Ureter (tissue), 1 donor: ENCODE measurements around the gene CPED1. TPM values are rescaled to one million over a fixed set of nuclear protein-coding genes. Genes with fewer than 3 reads are reported as not detected.
"Not testable (repeated sequence)": the region's sequence is repeated elsewhere in the genome, so short reads cannot be mapped to it uniquely, and the experiment has no call there.

Source experiments
- DNase-seq: peaks from one replicate; pipeline ENCODE4 v3.0.0-alpha.2; 2020; ENCODE audit warnings: low spot score
- total RNA-seq: library from RNA; stranded (reverse); gene quantifications from one replicate; pipeline ENCODE4 v1.2.4, GENCODE V29; 2023
- donor health status: DM: yes; HTN: yes; CAD: no.

The CPED1 gene
- total RNA-seq, 1 donor from 2014 or later: 61.4 TPM

- no peak for DNase-seq
Measured at GRCh38 chr7:121237601-121238000, 249.1 kb downstream of the CPED1 start.

GRCh38 chr7:121244120-121244870 lies 255.8 kb downstream of the CPED1 start:
- DNase-seq: no peak

- not testable (repeated sequence) for DNase-seq
Measured at GRCh38 chr7:121251367-121251766, 262.9 kb downstream of the CPED1 start.

- DNase-seq: not testable (repeated sequence)
Measured at GRCh38 chr7:121252523-121253235, 264.2 kb downstream of the CPED1 start.

GRCh38 chr7:121259826-121260225 lies 271.3 kb downstream of the CPED1 start:
- no peak for DNase-seq

- no peak for DNase-seq
Measured at GRCh38 chr7:121261207-121261884, 272.8 kb downstream of the CPED1 start.

GRCh38 chr7:121262221-121262620 lies 273.7 kb downstream of the CPED1 start:
- DNase-seq: no peak

GRCh38 chr7:121262969-121263368 lies 274.5 kb downstream of the CPED1 start:
- no peak for DNase-seq

- DNase-seq: no peak
Measured at GRCh38 chr7:121266307-121266894, 277.9 kb downstream of the CPED1 start.

GRCh38 chr7:121267612-121268011 lies 279.1 kb downstream of the CPED1 start:
- no peak for DNase-seq

GRCh38 chr7:121269798-121270197 lies 281.3 kb downstream of the CPED1 start:
- no peak for DNase-seq

GRCh38 chr7:121271098-121271497 lies 282.6 kb downstream of the CPED1 start:
- DNase-seq: no peak

GRCh38 chr7:121271916-121272315 lies 283.4 kb downstream of the CPED1 start:
- DNase-seq: no peak

GRCh38 chr7:121272676-121273075 lies 284.2 kb downstream of the CPED1 start:
- DNase-seq: no peak

GRCh38 chr7:121273467-121274167 lies 285.1 kb downstream of the CPED1 start:
- DNase-seq: no peak

GRCh38 chr7:121274467-121274866 lies 286.0 kb downstream of the CPED1 start:
- no peak for DNase-seq

GRCh38 chr7:121275204-121275603 lies 286.7 kb downstream of the CPED1 start:
- no peak for DNase-seq

- DNase-seq: no peak
Measured at GRCh38 chr7:121276313-121276712, 287.8 kb downstream of the CPED1 start.

- no peak for DNase-seq
Measured at GRCh38 chr7:121278120-121279021, 289.9 kb downstream of the CPED1 start.

- DNase-seq: no peak
Measured at GRCh38 chr7:121279060-121279620, 290.6 kb downstream of the CPED1 start.
